Measurements from ENCODE around the gene MRPS22.

GRCh38 chr3:139317660-139318430 is 26.0 kb upstream of the MRPS22 start:
- TF ChIP-seq, protein P1, sequence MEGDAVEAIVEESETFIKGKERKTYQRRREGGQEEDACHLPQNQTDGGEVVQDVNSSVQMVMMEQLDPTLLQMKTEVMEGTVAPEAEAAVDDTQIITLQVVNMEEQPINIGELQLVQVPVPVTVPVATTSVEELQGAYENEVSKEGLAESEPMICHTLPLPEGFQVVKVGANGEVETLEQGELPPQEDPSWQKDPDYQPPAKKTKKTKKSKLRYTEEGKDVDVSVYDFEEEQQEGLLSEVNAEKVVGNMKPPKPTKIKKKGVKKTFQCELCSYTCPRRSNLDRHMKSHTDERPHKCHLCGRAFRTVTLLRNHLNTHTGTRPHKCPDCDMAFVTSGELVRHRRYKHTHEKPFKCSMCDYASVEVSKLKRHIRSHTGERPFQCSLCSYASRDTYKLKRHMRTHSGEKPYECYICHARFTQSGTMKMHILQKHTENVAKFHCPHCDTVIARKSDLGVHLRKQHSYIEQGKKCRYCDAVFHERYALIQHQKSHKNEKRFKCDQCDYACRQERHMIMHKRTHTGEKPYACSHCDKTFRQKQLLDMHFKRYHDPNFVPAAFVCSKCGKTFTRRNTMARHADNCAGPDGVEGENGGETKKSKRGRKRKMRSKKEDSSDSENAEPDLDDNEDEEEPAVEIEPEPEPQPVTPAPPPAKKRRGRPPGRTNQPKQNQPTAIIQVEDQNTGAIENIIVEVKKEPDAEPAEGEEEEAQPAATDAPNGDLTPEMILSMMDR (IDR thresholded peaks at IDR 0.05; ENCODE audit: insufficient read depth, low read depth, low read length), result no peak
- no peak for TF ChIP-seq EZH2 (IDR thresholded peaks at IDR 0.05; ENCODE audit: insufficient read depth, low read length)

Measured in astrocyte (in vitro differentiated cells and primary cell).